SK-N-SH treated with all-trans-retinoic acid at 6 μM for 48 hours (cell line): ENCODE results near the gene FBXO22.
A peak's percentile ranks its signal among the peaks of the same experiment; 100 is the strongest.

Source experiments
- ATAC-seq: fragments of 200-7000 bp; cut with Tn5 transposase; 3 replicates; pipeline ENCODE4 v1.9.1; 2020; ENCODE audit warnings: mild to moderate bottlenecking, moderate library complexity
- ARNTL ChIP-seq: fragments of 450-650 bp; formaldehyde crosslinking; IDR thresholded peaks from 2 replicates; pipeline ENCODE4 v1.5.0; 2020; ENCODE audit warnings: low read depth, mild to moderate bottlenecking, moderate library complexity, borderline replicate concordance
- BACH2 ChIP-seq: fragments of 250-450 bp; sonication (Bioruptor Pico); IDR thresholded peaks from 2 replicates; pipeline ENCODE4 v1.9.0; 2021; ENCODE audit warnings: mild to moderate bottlenecking, borderline replicate concordance
- CSDC2 ChIP-seq: fragments of 250-450 bp; sonication (Bioruptor Pico); IDR thresholded peaks from 2 replicates; pipeline ENCODE4 v1.5.0; 2020; ENCODE audit warnings: mild to moderate bottlenecking, moderate library complexity
- ESRRG ChIP-seq: fragments of 250-450 bp; sonication (Bioruptor Pico); IDR thresholded peaks from 2 replicates; pipeline ENCODE4 v1.6.1; 2021; ENCODE audit warnings: mild to moderate bottlenecking
- PPARA ChIP-seq: fragments of 250-450 bp; sonication (Bioruptor Pico); IDR thresholded peaks from 2 replicates; pipeline ENCODE4 v1.5.0; 2020; ENCODE audit warnings: mild to moderate bottlenecking, borderline replicate concordance
- SNAI2 ChIP-seq: fragments of 250-450 bp; sonication (Bioruptor Pico); IDR thresholded peaks from 2 replicates; pipeline ENCODE4 v1.5.0; 2020; ENCODE audit warnings: mild to moderate bottlenecking, moderate library complexity
- TCF4 ChIP-seq: fragments of 250-450 bp; sonication (Bioruptor Pico); IDR thresholded peaks from 2 replicates; pipeline ENCODE4 v1.8.0; 2021; ENCODE audit warnings: mild to moderate bottlenecking, moderate library complexity, borderline replicate concordance
- TOX ChIP-seq: fragments of 250-450 bp; sonication (Bioruptor Pico); IDR thresholded peaks from 2 replicates; pipeline ENCODE4 v1.8.0; 2021; ENCODE audit warnings: mild to moderate bottlenecking, moderate library complexity, borderline replicate concordance
- ZC3H10 ChIP-seq: fragments of 250-450 bp; sonication (Bioruptor Pico); IDR thresholded peaks from 2 replicates; pipeline ENCODE4 v1.5.1; 2021; ENCODE audit warnings: mild to moderate bottlenecking, moderate library complexity
- ZFP3 ChIP-seq: fragments of 250-450 bp; sonication (Bioruptor Pico); IDR thresholded peaks from 2 replicates; pipeline ENCODE4 v1.5.0; 2020; ENCODE audit warnings: mild to moderate bottlenecking, moderate library complexity
- ZFP30 ChIP-seq: fragments of 450-650 bp; formaldehyde crosslinking; IDR thresholded peaks from 2 replicates; pipeline ENCODE4 v1.5.0; 2022; ENCODE audit warnings: mild to moderate bottlenecking, moderate library complexity
- ZNF565 ChIP-seq: fragments of 450-650 bp; formaldehyde crosslinking; conservative IDR thresholded peaks from 2 replicates; pipeline ENCODE4 v1.5.0; 2020; ENCODE audit warnings: low read depth, mild to moderate bottlenecking, moderate library complexity
- ZNF70 ChIP-seq: fragments of 450-650 bp; formaldehyde crosslinking; IDR thresholded peaks from 2 replicates; pipeline ENCODE4 v1.5.0; 2020; ENCODE audit warnings: mild to moderate bottlenecking, moderate library complexity
- TF ChIP-seq, protein P1 (sequence below): fragments of 250-450 bp; sonication (Bioruptor Pico); IDR thresholded peaks from 2 replicates; pipeline ENCODE4 v1.5.1; 2020; ENCODE audit warnings: low read depth, mild to moderate bottlenecking, moderate library complexity
- TF ChIP-seq, protein P2 (sequence below): fragments of 250-450 bp; sonication (Bioruptor Pico); IDR thresholded peaks from 2 replicates; pipeline ENCODE4 v1.5.0; 2020; ENCODE audit warnings: mild to moderate bottlenecking, moderate library complexity
- TF ChIP-seq, protein P3 (sequence below): fragments of 250-450 bp; sonication (Bioruptor Pico); IDR thresholded peaks from 2 replicates; pipeline ENCODE4 v1.5.1; 2021; ENCODE audit warnings: mild to moderate bottlenecking, moderate library complexity
- TF ChIP-seq, protein P4 (sequence below): fragments of 250-450 bp; sonication (Bioruptor Pico); IDR thresholded peaks from 2 replicates; pipeline ENCODE4 v1.8.0; 2020; ENCODE audit warnings: mild to moderate bottlenecking, moderate library complexity, borderline replicate concordance

FBXO22 gene

DNA sequence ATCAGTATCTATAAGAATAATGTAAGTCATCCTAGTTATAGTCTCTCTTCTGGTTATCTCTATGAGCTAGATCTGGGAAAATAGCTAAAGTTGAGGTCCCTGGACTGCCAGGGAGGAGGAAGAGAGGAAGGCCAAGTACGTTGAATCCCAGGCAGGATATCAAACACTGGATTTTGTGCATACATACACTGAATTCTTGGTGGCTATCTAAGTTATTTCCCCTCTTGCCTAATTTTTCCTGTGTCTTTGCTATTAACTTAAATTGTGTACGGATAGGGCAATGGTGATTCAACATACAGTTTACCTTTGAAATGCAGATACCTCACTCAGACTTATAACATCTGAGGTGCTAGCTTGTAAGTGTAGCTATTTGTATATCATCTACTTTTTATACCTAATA is 27.2 kb downstream of the FBXO22 start (continued):
- TF ChIP-seq ZFP30 (CRISPR knock-in tag) (no peak), ZNF70 (CRISPR knock-in tag) (no peak), SNAI2 (no peak), ESRRG (no peak), TOX (CRISPR knock-in tag) (no peak), ZFP3 (CRISPR knock-in tag) (no peak)
- TF ChIP-seq, all 23 proteins: peak for 0

DNA sequence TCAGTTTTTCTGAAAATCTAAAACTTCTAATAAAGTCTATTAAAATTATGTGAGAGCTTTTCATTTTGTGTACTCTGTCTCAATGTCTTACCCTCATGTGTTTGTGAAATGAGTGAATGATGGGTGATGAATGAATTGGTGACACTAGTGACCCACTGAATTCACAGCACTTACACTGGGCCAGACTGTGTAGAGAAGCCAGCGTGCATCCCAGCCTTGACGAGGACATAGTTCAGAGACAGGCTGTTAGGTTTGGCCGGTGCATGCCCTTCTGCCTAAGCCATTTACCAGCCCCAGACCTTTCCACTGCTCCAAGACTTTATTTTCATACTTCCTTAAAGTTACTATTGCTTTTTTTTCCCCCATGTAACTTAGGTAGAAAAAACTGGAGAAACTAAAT is 38.8 kb downstream of the FBXO22 start:
- TF ChIP-seq ZC3H10 (no peak), BACH2 (CRISPR knock-in tag) (no peak)
- TF ChIP-seq, protein P1, sequence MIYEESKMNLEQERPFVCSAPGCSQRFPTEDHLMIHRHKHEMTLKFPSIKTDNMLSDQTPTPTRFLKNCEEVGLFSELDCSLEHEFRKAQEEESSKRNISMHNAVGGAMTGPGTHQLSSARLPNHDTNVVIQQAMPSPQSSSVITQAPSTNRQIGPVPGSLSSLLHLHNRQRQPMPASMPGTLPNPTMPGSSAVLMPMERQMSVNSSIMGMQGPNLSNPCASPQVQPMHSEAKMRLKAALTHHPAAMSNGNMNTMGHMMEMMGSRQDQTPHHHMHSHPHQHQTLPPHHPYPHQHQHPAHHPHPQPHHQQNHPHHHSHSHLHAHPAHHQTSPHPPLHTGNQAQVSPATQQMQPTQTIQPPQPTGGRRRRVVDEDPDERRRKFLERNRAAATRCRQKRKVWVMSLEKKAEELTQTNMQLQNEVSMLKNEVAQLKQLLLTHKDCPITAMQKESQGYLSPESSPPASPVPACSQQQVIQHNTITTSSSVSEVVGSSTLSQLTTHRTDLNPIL, result no peak
- ATAC-seq, result peak; percentile 44; the same call in 2 of the 3 replicates

DNA sequence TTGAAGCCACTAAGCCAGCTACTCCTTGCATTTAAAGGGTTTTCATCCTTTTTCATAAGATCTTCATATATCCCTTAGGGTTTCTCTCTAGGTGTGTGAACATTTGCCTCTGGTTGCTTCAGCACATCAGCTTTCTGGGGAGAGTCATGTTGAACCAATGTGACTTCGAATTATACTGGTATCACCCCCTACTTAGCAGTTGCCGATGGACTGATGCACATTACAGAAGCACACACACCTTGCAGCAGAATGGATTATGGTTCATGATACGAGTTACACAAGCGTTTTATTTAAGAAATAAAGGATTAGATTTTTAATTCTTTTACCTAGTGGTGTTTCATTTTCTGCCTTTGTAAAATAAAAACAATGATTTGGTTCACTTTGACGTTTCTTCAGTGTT is 39.6 kb downstream of the FBXO22 start:
- TF ChIP-seq, protein P2, sequence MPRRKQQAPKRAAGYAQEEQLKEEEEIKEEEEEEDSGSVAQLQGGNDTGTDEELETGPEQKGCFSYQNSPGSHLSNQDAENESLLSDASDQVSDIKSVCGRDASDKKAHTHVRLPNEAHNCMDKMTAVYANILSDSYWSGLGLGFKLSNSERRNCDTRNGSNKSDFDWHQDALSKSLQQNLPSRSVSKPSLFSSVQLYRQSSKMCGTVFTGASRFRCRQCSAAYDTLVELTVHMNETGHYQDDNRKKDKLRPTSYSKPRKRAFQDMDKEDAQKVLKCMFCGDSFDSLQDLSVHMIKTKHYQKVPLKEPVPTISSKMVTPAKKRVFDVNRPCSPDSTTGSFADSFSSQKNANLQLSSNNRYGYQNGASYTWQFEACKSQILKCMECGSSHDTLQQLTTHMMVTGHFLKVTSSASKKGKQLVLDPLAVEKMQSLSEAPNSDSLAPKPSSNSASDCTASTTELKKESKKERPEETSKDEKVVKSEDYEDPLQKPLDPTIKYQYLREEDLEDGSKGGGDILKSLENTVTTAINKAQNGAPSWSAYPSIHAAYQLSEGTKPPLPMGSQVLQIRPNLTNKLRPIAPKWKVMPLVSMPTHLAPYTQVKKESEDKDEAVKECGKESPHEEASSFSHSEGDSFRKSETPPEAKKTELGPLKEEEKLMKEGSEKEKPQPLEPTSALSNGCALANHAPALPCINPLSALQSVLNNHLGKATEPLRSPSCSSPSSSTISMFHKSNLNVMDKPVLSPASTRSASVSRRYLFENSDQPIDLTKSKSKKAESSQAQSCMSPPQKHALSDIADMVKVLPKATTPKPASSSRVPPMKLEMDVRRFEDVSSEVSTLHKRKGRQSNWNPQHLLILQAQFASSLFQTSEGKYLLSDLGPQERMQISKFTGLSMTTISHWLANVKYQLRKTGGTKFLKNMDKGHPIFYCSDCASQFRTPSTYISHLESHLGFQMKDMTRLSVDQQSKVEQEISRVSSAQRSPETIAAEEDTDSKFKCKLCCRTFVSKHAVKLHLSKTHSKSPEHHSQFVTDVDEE (CRISPR knock-in tag), result no peak
- no peak for TF ChIP-seq ARNTL (CRISPR knock-in tag)
- no peak for TF ChIP-seq PPARA
- no peak for TF ChIP-seq TCF4 (CRISPR knock-in tag)
- TF ChIP-seq ZC3H10, result no peak
- no peak for TF ChIP-seq ZNF70 (CRISPR knock-in tag)
- no peak for TF ChIP-seq ESRRG
- no peak for TF ChIP-seq ZFP3 (CRISPR knock-in tag)
- ATAC-seq, result no peak; the same call in 1 of the 3 replicates

DNA sequence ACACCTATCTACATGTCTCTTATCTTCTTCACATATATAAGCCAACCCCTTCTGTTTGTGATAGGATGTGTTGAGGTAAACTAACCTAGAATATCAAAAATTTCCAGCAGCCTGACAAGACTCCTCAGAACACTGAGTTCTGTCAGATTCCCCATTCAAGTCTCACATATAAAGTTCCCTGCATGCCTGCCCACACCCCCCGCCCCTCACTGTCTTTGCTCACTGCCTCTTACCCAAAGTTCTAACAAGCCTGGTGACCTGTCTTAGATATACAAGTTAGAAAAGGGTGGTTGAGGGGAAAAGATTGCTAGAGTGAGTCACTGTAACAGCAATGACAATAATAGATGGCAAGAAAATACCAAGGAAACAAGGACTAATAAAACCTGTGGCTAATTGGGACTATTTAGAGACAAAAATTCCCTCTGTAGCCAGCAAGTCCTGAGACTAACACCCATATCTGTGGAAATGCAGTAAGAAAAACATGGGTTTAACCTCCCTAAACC is 40.1 kb downstream of the FBXO22 start:
- peak; percentile 30 for ATAC-seq
- no peak for TF ChIP-seq TCF4 (CRISPR knock-in tag)
- no peak for TF ChIP-seq ARNTL (CRISPR knock-in tag)
- TF ChIP-seq ZC3H10, result no peak
- no peak for TF ChIP-seq ZNF565 (CRISPR knock-in tag)

DNA sequence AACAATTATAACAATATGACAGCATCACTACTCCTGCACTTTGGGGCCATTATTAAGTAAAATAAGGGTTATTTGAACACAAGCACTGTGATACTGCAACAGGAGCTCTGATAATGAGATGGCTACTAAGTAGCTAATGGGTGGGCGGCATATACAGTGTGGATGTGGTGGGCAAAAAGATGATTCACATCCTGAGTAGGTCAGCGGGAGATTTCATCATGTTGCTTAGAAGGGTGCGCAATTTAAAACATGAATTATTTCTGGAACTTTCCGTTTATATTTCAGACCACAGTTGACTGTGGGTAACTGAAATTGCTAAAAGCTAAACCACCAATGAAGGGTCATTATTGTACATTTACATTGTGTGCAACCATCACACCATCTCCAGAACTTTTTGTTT is 42.3 kb downstream of the FBXO22 start:
- ATAC-seq, result no peak

DNA sequence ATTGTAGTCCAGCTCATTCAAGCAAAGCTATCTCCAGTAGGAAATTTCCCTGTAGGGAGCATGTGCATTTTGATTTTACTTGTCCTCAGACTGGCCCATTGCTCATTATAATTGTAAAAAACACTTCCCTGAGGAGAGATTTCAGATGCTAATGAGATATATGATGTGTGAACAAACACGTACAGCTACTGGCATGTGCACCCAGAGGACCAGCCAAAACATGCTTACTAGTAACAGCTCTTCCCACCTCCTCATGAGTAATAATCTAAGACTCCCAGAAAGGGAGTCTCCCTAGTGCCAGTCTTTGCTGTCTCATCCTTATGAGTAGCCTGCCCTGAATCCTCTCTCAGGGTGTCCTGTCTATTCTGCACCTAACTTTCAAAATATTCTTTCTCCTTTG is 43.4 kb downstream of the FBXO22 start:
- ATAC-seq, result no peak
- TF ChIP-seq, protein P3, sequence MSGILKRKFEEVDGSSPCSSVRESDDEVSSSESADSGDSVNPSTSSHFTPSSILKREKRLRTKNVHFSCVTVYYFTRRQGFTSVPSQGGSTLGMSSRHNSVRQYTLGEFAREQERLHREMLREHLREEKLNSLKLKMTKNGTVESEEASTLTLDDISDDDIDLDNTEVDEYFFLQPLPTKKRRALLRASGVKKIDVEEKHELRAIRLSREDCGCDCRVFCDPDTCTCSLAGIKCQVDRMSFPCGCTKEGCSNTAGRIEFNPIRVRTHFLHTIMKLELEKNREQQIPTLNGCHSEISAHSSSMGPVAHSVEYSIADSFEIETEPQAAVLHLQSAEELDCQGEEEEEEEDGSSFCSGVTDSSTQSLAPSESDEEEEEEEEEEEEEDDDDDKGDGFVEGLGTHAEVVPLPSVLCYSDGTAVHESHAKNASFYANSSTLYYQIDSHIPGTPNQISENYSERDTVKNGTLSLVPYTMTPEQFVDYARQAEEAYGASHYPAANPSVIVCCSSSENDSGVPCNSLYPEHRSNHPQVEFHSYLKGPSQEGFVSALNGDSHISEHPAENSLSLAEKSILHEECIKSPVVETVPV (CRISPR knock-in tag), result no peak
- TF ChIP-seq, protein P4, sequence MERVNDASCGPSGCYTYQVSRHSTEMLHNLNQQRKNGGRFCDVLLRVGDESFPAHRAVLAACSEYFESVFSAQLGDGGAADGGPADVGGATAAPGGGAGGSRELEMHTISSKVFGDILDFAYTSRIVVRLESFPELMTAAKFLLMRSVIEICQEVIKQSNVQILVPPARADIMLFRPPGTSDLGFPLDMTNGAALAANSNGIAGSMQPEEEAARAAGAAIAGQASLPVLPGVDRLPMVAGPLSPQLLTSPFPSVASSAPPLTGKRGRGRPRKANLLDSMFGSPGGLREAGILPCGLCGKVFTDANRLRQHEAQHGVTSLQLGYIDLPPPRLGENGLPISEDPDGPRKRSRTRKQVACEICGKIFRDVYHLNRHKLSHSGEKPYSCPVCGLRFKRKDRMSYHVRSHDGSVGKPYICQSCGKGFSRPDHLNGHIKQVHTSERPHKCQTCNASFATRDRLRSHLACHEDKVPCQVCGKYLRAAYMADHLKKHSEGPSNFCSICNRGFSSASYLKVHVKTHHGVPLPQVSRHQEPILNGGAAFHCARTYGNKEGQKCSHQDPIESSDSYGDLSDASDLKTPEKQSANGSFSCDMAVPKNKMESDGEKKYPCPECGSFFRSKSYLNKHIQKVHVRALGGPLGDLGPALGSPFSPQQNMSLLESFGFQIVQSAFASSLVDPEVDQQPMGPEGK, result no peak
- TF ChIP-seq ZNF565 (CRISPR knock-in tag) (no peak), ZFP30 (CRISPR knock-in tag) (no peak), ZFP3 (CRISPR knock-in tag) (no peak), CSDC2 (CRISPR knock-in tag) (no peak)
- TF ChIP-seq, protein P2 (CRISPR knock-in tag), result no peak

More for the DNA sequence above, 42.3 kb downstream of the FBXO22 start:
- TF ChIP-seq ZFP3 (CRISPR knock-in tag) (no peak), ESRRG (no peak), ZNF565 (CRISPR knock-in tag) (no peak)
- TF ChIP-seq, protein P2 (CRISPR knock-in tag), result no peak
